IMR-90 (cell line): ENCODE measurements around the gene TMEM248. TPM values are rescaled to one million over a fixed set of nuclear protein-coding genes. Genes with fewer than 3 reads are reported as not detected.

Source experiments
- ATAC-seq: fragments of 200-7000 bp; cut with Tn5 transposase; 2 replicates; pipeline ENCODE4 v1.9.1; 2020; ENCODE audit warnings: low read depth, mild to moderate bottlenecking, moderate library complexity
- BruUV-seq: library from RNA; stranded (reverse); fragments of 400-500 nt; replicated peaks from 2 replicates; lab custom pipeline; 2021; lab: Mats Ljungman, UMichigan
- CTCF ChIA-PET: fragments of 300-600 bp; formaldehyde crosslinking; extraction: SDS; loops from one replicate; lab custom pipeline; 2021; ENCODE audit warnings: antibody characterized with exemption; lab: Yijun Ruan, JAX
- POLR2A ChIA-PET: fragments of 300-600 bp; sonication (Branson Sonifier 250); formaldehyde crosslinking; loops from one replicate; lab custom pipeline; 2022; ENCODE audit warnings: antibody characterized with exemption; ENCODE audit not compliant: unreplicated experiment; lab: Charles Lee
- DNase-seq: peaks from one replicate; pipeline ENCODE4 v3.0.0; 2013
- H2AFZ ChIP-seq: replicated peaks from 2 replicates; pipeline ENCODE3; 2013; ENCODE audit warnings: low read length, mild to moderate bottlenecking; ENCODE audit not compliant: poor library complexity
- H2AK5ac ChIP-seq: 2 replicates; pipeline ENCODE4 v1.6.1; 2013; ENCODE audit warnings: low read depth, low read length, inconsistent platforms
- H2AK9ac ChIP-seq: replicated peaks from 2 replicates; pipeline ENCODE3; 2013; ENCODE audit warnings: mild to moderate bottlenecking, low read depth, low read length, moderate library complexity; ENCODE audit not compliant: poor library complexity
- H2BK120ac ChIP-seq: 2 replicates; pipeline ENCODE4 v1.6.1; 2013; ENCODE audit warnings: low read depth, low read length, inconsistent platforms
- H2BK15ac ChIP-seq: 3 replicates; pipeline ENCODE4 v1.6.1; 2013; ENCODE audit warnings: low read depth, low read length, inconsistent platforms
- H2BK20ac ChIP-seq: 2 replicates; pipeline ENCODE4 v1.6.1; 2013; ENCODE audit warnings: low read depth, mild to moderate bottlenecking, inconsistent platforms, low read length, moderate library complexity
- H2BK5ac ChIP-seq: 2 replicates; pipeline ENCODE4 v1.6.1; 2013; ENCODE audit warnings: mild to moderate bottlenecking, low read depth, low read length, inconsistent platforms; ENCODE audit not compliant: poor library complexity, severe bottlenecking
- H3K14ac ChIP-seq: replicated peaks from 2 replicates; pipeline ENCODE4 v1.6.1; 2013; ENCODE audit warnings: low read depth, low read length, inconsistent platforms
- H3K18ac ChIP-seq: 2 replicates; pipeline ENCODE4 v1.6.1; 2013; ENCODE audit warnings: low read depth, low read length, control low read depth
- H3K23ac ChIP-seq: 2 replicates; pipeline ENCODE4 v1.6.1; 2013; ENCODE audit warnings: low read depth, low read length, inconsistent platforms
- H3K27ac ChIP-seq: 2 replicates; pipeline ENCODE4 v1.5.1; 2013; ENCODE audit warnings: mild to moderate bottlenecking, control low read depth, low read length; ENCODE audit not compliant: insufficient read depth
- H3K27me3 ChIP-seq: 2 replicates; pipeline ENCODE4 v1.6.1; 2013; ENCODE audit warnings: low read length; ENCODE audit not compliant: control insufficient read depth, insufficient read depth
- H3K36me3 ChIP-seq: 2 replicates; pipeline ENCODE4 v1.6.1; 2013; ENCODE audit warnings: low read length, mixed read lengths; ENCODE audit not compliant: control insufficient read depth, insufficient read depth
- H3K4ac ChIP-seq: 2 replicates; pipeline ENCODE4 v1.6.1; 2013; ENCODE audit warnings: low read depth, low read length, inconsistent platforms
- H3K4me1 ChIP-seq: 2 replicates; pipeline ENCODE4 v1.6.1; 2013; ENCODE audit warnings: low read length, mixed read lengths; ENCODE audit not compliant: control insufficient read depth, insufficient read depth
- H3K4me2 ChIP-seq: 2 replicates; pipeline ENCODE4 v1.6.1; 2013; ENCODE audit warnings: low read depth, mild to moderate bottlenecking, control low read depth, low read length, moderate library complexity
- H3K4me3 ChIP-seq: 2 replicates; pipeline ENCODE4 v1.5.1; 2013; ENCODE audit warnings: low read depth, mild to moderate bottlenecking, control low read depth, low read length, moderate library complexity; ENCODE audit not compliant: insufficient read depth
- H3K56ac ChIP-seq: 2 replicates; pipeline ENCODE4 v1.6.1; 2013; ENCODE audit warnings: low read length, inconsistent platforms; ENCODE audit not compliant: insufficient read depth; ENCODE audit errors: extremely low read depth
- H3K79me1 ChIP-seq, 2 experiments: 2 replicates each; pipeline ENCODE4 v1.6.1; 2013; ENCODE audit warnings: low read length in 2 of 2, inconsistent platforms in 1 of 2, low read depth in 1 of 2
- H3K9ac ChIP-seq: 2 replicates; pipeline ENCODE4 v1.6.1; 2013; ENCODE audit warnings: low read depth, low read length, control low read depth
- H3K9me1 ChIP-seq: 2 replicates; pipeline ENCODE4 v1.6.1; 2013; ENCODE audit warnings: low read length, inconsistent platforms; ENCODE audit not compliant: insufficient read depth
- H3K9me3 ChIP-seq: 2 replicates; pipeline ENCODE4 v1.6.1; 2013; ENCODE audit warnings: low read length; ENCODE audit not compliant: control insufficient read depth, insufficient read depth
- H4K20me1 ChIP-seq: 2 replicates; pipeline ENCODE4 v1.6.1; 2013; ENCODE audit warnings: low read length, inconsistent platforms; ENCODE audit not compliant: insufficient read depth
- H4K5ac ChIP-seq: 2 replicates; pipeline ENCODE4 v1.6.1; 2013; ENCODE audit warnings: mild to moderate bottlenecking, low read depth, low read length, control low read depth
- H4K8ac ChIP-seq, 2 experiments: 2 replicates each; pipeline ENCODE4 v1.6.1; 2013; ENCODE audit warnings: low read depth in 2 of 2, low read length in 2 of 2, control low read depth in 1 of 2, inconsistent platforms in 1 of 2
- H4K91ac ChIP-seq: 2 replicates; pipeline ENCODE4 v1.6.1; 2013; ENCODE audit warnings: low read depth, low read length, inconsistent platforms; ENCODE audit not compliant: insufficient read depth
- BHLHE40 ChIP-seq: fragments of 150-350 bp; IDR thresholded peaks from 2 replicates; pipeline ENCODE4 v1.6.1; 2016; ENCODE audit warnings: mild to moderate bottlenecking, low read depth, low read length
- CEBPB ChIP-seq: IDR thresholded peaks from 2 replicates; pipeline ENCODE4 v1.6.1; 2012; ENCODE audit warnings: low read depth, low read length, improper control_type of control experiment
- CHD1 ChIP-seq: IDR thresholded peaks from 2 replicates; pipeline ENCODE4 v1.6.1; 2012; ENCODE audit warnings: low read depth, low read length, improper control_type of control experiment
- CTCF ChIP-seq: conservative IDR thresholded peaks from 2 replicates; pipeline ENCODE4 v1.5.1; 2012; ENCODE audit warnings: mild to moderate bottlenecking, low read depth, low read length, improper control_type of control experiment
- ELK1 ChIP-seq: fragments of 150-350 bp; IDR thresholded peaks from 2 replicates; pipeline ENCODE4 v1.6.1; 2016; ENCODE audit warnings: low read depth, mild to moderate bottlenecking, low read length, moderate library complexity, borderline replicate concordance
- FOS ChIP-seq: fragments of 150-350 bp; IDR thresholded peaks from 2 replicates; pipeline ENCODE4 v1.6.1; 2016; ENCODE audit warnings: low read depth, low read length
- MAFK ChIP-seq: IDR thresholded peaks from 2 replicates; pipeline ENCODE4 v1.6.1; 2012; ENCODE audit warnings: low read depth, low read length, improper control_type of control experiment
- MAZ ChIP-seq: IDR thresholded peaks from 2 replicates; pipeline ENCODE4 v1.6.1; 2012; ENCODE audit warnings: low read depth, mild to moderate bottlenecking, low read length, improper control_type of control experiment, moderate library complexity, borderline replicate concordance
- MXI1 ChIP-seq: IDR thresholded peaks from 2 replicates; pipeline ENCODE4 v1.6.1; 2012; ENCODE audit warnings: low read depth, mild to moderate bottlenecking, low read length, moderate library complexity, borderline replicate concordance
- NFE2L2 ChIP-seq: fragments of 150-350 bp; IDR thresholded peaks from 2 replicates; pipeline ENCODE4 v1.6.1; 2016; ENCODE audit warnings: low read depth, mild to moderate bottlenecking, low read length
- POLR2A ChIP-seq: IDR thresholded peaks from 2 replicates; pipeline ENCODE4 v1.6.1; 2012; ENCODE audit warnings: mild to moderate bottlenecking, low read depth, low read length
- RAD21 ChIP-seq: IDR thresholded peaks from 2 replicates; pipeline ENCODE4 v1.6.1; 2012; ENCODE audit warnings: low read length, improper control_type of control experiment
- RCOR1 ChIP-seq: IDR thresholded peaks from 2 replicates; pipeline ENCODE4 v1.6.1; 2012; ENCODE audit warnings: mild to moderate bottlenecking, low read length, improper control_type of control experiment; ENCODE audit not compliant: insufficient replicate concordance
- RFX5 ChIP-seq: IDR thresholded peaks from 2 replicates; pipeline ENCODE4 v1.8.0; 2012; ENCODE audit warnings: low read depth, mild to moderate bottlenecking, low read length, moderate library complexity
- SMC3 ChIP-seq: fragments of 150-350 bp; IDR thresholded peaks from 2 replicates; pipeline ENCODE4 v1.6.1; 2016; ENCODE audit warnings: low read depth, mild to moderate bottlenecking, antibody characterized with exemption, low read length, moderate library complexity
- USF2 ChIP-seq: fragments of 150-350 bp; IDR thresholded peaks from 2 replicates; pipeline ENCODE4 v1.6.1; 2017; ENCODE audit warnings: mild to moderate bottlenecking, antibody characterized with exemption, low read length, low read depth
- WGBS, 2 experiments: methylation state at CpG; one replicate each; pipeline versions ENCODE4 v1.1.5 to v1.1.7; 2013; ENCODE audit warnings: missing lambda C conversion rate in 2 of 2; ENCODE audit not compliant: insufficient read length in 1 of 2; ENCODE audit errors: extremely low coverage in 2 of 2; 5-methylcytosine and 5-hydroxymethylcytosine counted together
- dilution Hi-C: fragments of 300-500 bp; cut with HindIII; formaldehyde crosslinking; loops from one replicate; pipeline ENCODE4 v1.14.3; 2018; ENCODE audit warnings: low sequenced_read_pairs; ENCODE audit not compliant: unreplicated experiment
- in situ Hi-C: fragments of 300-500 bp; cut with MboI; formaldehyde crosslinking; loops from 3 replicates; pipeline ENCODE4 v1.14.3; 2019; ENCODE audit warnings: low sequenced_read_pairs, inconsistent platforms, mixed read lengths
- intact Hi-C: fragments of 100-400 bp; cut with micrococcal nuclease; formaldehyde crosslinking; loops from 2 replicates; pipeline ENCODE4 v1.10.0; 2022
- polyA plus RNA-seq, 3 experiments: library from polyadenylated mRNA; depleted of rRNA; stranded (reverse); fragments of >200 nt; gene quantifications; 2 replicates each; pipeline ENCODE4 v1.2.3, GENCODE V29; 2012; ENCODE audit warnings: low replicate concordance in 1 of 3
- total RNA-seq: library from RNA; depleted of rRNA; stranded (reverse); fragments of >200 nt; gene quantifications from 2 replicates; pipeline ENCODE4 v1.2.3, GENCODE V29; 2012

Gene TMEM248
- total and polyA plus RNA-seq, 2 of the 4 experiments (the other 2 are of a cell fraction), result 103 to 175 TPM

GRCh38 chr7:66930341-66930740 is 9.3 kb downstream of the TMEM248 start:
- no TSS peak for BruUV-seq
- Histone ChIP-seq H4K5ac (no peak overlapping the region), H3K4me2 (no peak overlapping the region), H4K8ac (no peak overlapping the region), H3K9ac (no peak overlapping the region), H3K9me1 (peaks cover 15% of the 10 kb centered on the region; the same call in 1 of the 2 replicates), H3K4me3 (no peak overlapping the region), H4K20me1 (peaks cover 93% of the 10 kb centered on the region), H3K18ac (no peak overlapping the region), H3K27ac (no peak overlapping the region), H2BK5ac (no peak overlapping the region), H3K56ac (no peak overlapping the region), H3K27me3 (no peaks in the 10 kb centered on the region), H3K4ac (no peak overlapping the region), H2BK120ac (no peak overlapping the region), H2BK20ac (no peak overlapping the region), H3K23ac (no peak overlapping the region), H4K91ac (no peak overlapping the region), H3K14ac (no peak overlapping the region), H2AK9ac (no peak overlapping the region), H3K36me3 (peaks cover 2% of the 10 kb centered on the region), H3K4me1 (peaks cover 3% of the 10 kb centered on the region; the same call in 1 of the 2 replicates), H3K79me1 (peaks cover 4 to 80% of the 10 kb centered on the region in 2 experiments), H3K9me3 (no peaks in the 10 kb centered on the region), H2AK5ac (no peak overlapping the region), H2AFZ (no peak overlapping the region), H2BK15ac (no peak overlapping the region)
- dilution Hi-C loops (no loop called here), in situ Hi-C loops (no loop called here), intact Hi-C loops (no loop called here)
- 68% methylated on average over 4 of the region's 5 CpGs; no CpG with 5 or more reads in 1 of the 2 experiments for WGBS, 2 experiments
- POLR2A ChIA-PET, result no interaction called here
- peak; percentile 35; the same call in 1 of the 2 replicates for ATAC-seq
- CTCF ChIA-PET, result no interaction called here
- DNase-seq, result peak; percentile 40
- TF ChIP-seq FOS, result no peak
- TF ChIP-seq POLR2A, result no peak
- no peak for TF ChIP-seq RFX5
- TF ChIP-seq MXI1, result no peak
- TF ChIP-seq ELK1, result no peak
- no peak for TF ChIP-seq CEBPB
- no peak for TF ChIP-seq RAD21
- TF ChIP-seq NFE2L2, result no peak
- no peak for TF ChIP-seq BHLHE40
- TF ChIP-seq MAZ, result no peak
- TF ChIP-seq RCOR1, result no peak
- TF ChIP-seq SMC3, result no peak
- TF ChIP-seq CHD1, result no peak
- no peak for TF ChIP-seq MAFK
- no peak for TF ChIP-seq CTCF
- no peak for TF ChIP-seq USF2
